ENCODE data around the gene UPF3A. TPM values are rescaled to one million over a fixed set of nuclear protein-coding genes. Genes with fewer than 3 reads are reported as not detected.
"Not testable (repeated sequence)": the region's sequence is repeated elsewhere in the genome, so short reads cannot be mapped to it uniquely, and the experiment has no call there.

The UPF3A gene
- total and polyA plus RNA-seq, 11 donors, result 13.4 to 42.0 (median 20.8) TPM

GRCh38 chr13:114334305-114335053 lies 53.1 kb downstream of the UPF3A start:
- DNase-seq (no peak), ATAC-seq (no peak)
- H3K27ac ChIP-seq, result no peak overlapping the region
- peaks cover 0 to 9% (median 0%) of the 10 kb centered on the region in 12 donors for H3K4me1 ChIP-seq
- no peak for TF ChIP-seq POLR2A (IDR thresholded peaks at IDR 0.05)
- no peak for TF ChIP-seq CTCF (IDR thresholded peaks at IDR 0.05)
- peaks cover 0 to 4% (median 0%) of the 10 kb centered on the region in 9 donors for H3K36me3 ChIP-seq
- no peaks in the 10 kb centered on the region for H3K27me3 ChIP-seq
- no peak overlapping the region for H3K4me3 ChIP-seq
- peaks cover 0 to 4% (median 0%) of the 10 kb centered on the region in 12 donors for H3K9me3 ChIP-seq
- 69 to 73% (median 72%) methylated on average over 5 of the region's 5 CpGs for WGBS, 4 donors
- intact Hi-C loops (cut with DNase I), result no loop called here

- H3K27ac ChIP-seq; DNase-seq; intact Hi-C loops (cut with DNase I); H3K4me1 ChIP-seq; H3K4me3 ChIP-seq; H3K27me3 ChIP-seq; H3K36me3 ChIP-seq; ATAC-seq; H3K9me3 ChIP-seq: not testable (repeated sequence)
- WGBS, 4 donors, result 70 to 89% (median 85%) methylated on average over 1 of the region's 1 CpG
Measured at GRCh38 chr13:114336457-114336856, 55.1 kb downstream of the UPF3A start.

GRCh38 chr13:114338959-114339358 lies 57.6 kb downstream of the UPF3A start:
- H3K4me1 ChIP-seq, result peaks cover 0 to 8% (median 0%) of the 10 kb centered on the region in 12 donors
- no peak overlapping the region for H3K4me3 ChIP-seq
- H3K36me3 ChIP-seq, result no peaks in the 10 kb centered on the region
- no peaks in the 10 kb centered on the region for H3K27me3 ChIP-seq
- 92 to 95% (median 94%) methylated on average over 5 of the region's 5 CpGs for WGBS, 4 donors
- intact Hi-C loops (cut with DNase I), result no loop called here
- DNase-seq, result no peak
- no peak for TF ChIP-seq POLR2A (IDR thresholded peaks at IDR 0.05)
- TF ChIP-seq CTCF (IDR thresholded peaks at IDR 0.05), result no peak
- H3K9me3 ChIP-seq, result peaks cover 0 to 4% (median 0%) of the 10 kb centered on the region in 12 donors
- no peak for ATAC-seq
- H3K27ac ChIP-seq, result no peak overlapping the region

- no peaks in the 10 kb centered on the region for H3K4me1 ChIP-seq
- TF ChIP-seq POLR2A (IDR thresholded peaks at IDR 0.05) (no peak), CTCF (IDR thresholded peaks at IDR 0.05) (peak; percentile 31 to 68 (median 52))
- H3K4me3 ChIP-seq, result no peak overlapping the region
- intact Hi-C loops (cut with DNase I), result no loop called here
- no peak overlapping the region for H3K27ac ChIP-seq
- H3K36me3 ChIP-seq, result no peaks in the 10 kb centered on the region
- 57 to 64% (median 61%) methylated on average over 10 of the region's 10 CpGs for WGBS, 4 donors
- DNase-seq (peak in 1 of 5 donors; percentile 42), ATAC-seq (no peak)
- H3K27me3 ChIP-seq, result no peaks in the 10 kb centered on the region
- H3K9me3 ChIP-seq, result peaks cover 0 to 4% (median 0%) of the 10 kb centered on the region in 12 donors
Measured at GRCh38 chr13:114339857-114340534, 58.6 kb downstream of the UPF3A start.
